ENCODE data around the gene TRAPPC5.

TRAPPC5 gene

GRCh38 chr19:7676854-7677253 lies 3.8 kb upstream of the TRAPPC5 start, which contains the start of gene MCEMP1:
TSS of gene MCEMP1 (plus strand) at chr19:7677090. CDS start at chr19:7677121, 31 bp downstream.
- DNase-seq = no peak

- no peak for DNase-seq
Measured at GRCh38 chr19:7677669-7678311, 2.8 kb upstream of the TRAPPC5 start.

- peak; percentile 54 to 81 (median 66) for DNase-seq
Measured at GRCh38 chr19:7678971-7679751, 1.5 kb upstream of the TRAPPC5 start.

- DNase-seq = no peak
Measured at GRCh38 chr19:7679771-7680605, 645 bp upstream of the TRAPPC5 start.

- peak; percentile 69 to 86 (median 80) for DNase-seq
Measured at GRCh38 chr19:7681340-7682174, 924 bp downstream of the TRAPPC5 start.

- no peak for DNase-seq
Measured at GRCh38 chr19:7682175-7682855, 1.7 kb downstream of the TRAPPC5 start.

GRCh38 chr19:7685546-7686445 lies 5.2 kb downstream of the TRAPPC5 start:
- no peak for DNase-seq

- DNase-seq = no peak
Measured at GRCh38 chr19:7687177-7687576, 6.5 kb downstream of the TRAPPC5 start.

- DNase-seq = no peak
Measured at GRCh38 chr19:7689165-7689564, 8.5 kb downstream of the TRAPPC5 start.

- DNase-seq = no peak
Measured at GRCh38 chr19:7690779-7691258, 10.2 kb downstream of the TRAPPC5 start.

GRCh38 chr19:7691497-7691896 lies 10.9 kb downstream of the TRAPPC5 start:
- no peak for DNase-seq

GRCh38 chr19:7692417-7693088 lies 11.9 kb downstream of the TRAPPC5 start:
- DNase-seq = no peak

- no peak for DNase-seq
Measured at GRCh38 chr19:7694499-7694898, 13.9 kb downstream of the TRAPPC5 start.

GRCh38 chr19:7697721-7698287 lies 17.2 kb downstream of the TRAPPC5 start:
- no peak for DNase-seq

GRCh38 chr19:7698583-7698982 lies 17.9 kb downstream of the TRAPPC5 start:
- DNase-seq = no peak

- no peak for DNase-seq
Measured at GRCh38 chr19:7699003-7699402, 18.4 kb downstream of the TRAPPC5 start.

GRCh38 chr19:7699417-7700401 lies 19.1 kb downstream of the TRAPPC5 start:
- DNase-seq = no peak

- no peak for DNase-seq
Measured at GRCh38 chr19:7701049-7701653, 20.5 kb downstream of the TRAPPC5 start.

All from stimulated activated naive CD4-positive, alpha-beta T cell (primary cell).